Ovary (tissue), 3 donors: Measurements from ENCODE around the gene TRRAP.

Experiments
- EP300 ChIP-seq: sonication (generic); formaldehyde crosslinking; IDR thresholded peaks from one replicate; pipeline ENCODE4 v1.6.1; 2017; ENCODE audit warnings: antibody characterized with exemption
- TF ChIP-seq, protein P1 (sequence below), 3 donors: fragments of 450-650 bp in 2 of 3; fragments of 200-600 bp in 1 of 3; IDR thresholded peaks; one replicate each; pipeline versions ENCODE4 v1.5.1 to v1.8.0; 2016 to 2022; ENCODE audit warnings: antibody characterized with exemption in 3 of 3, mild to moderate bottlenecking in 1 of 3
- donor health status: DM: no; HTN: no; CAD: no.

DNA sequence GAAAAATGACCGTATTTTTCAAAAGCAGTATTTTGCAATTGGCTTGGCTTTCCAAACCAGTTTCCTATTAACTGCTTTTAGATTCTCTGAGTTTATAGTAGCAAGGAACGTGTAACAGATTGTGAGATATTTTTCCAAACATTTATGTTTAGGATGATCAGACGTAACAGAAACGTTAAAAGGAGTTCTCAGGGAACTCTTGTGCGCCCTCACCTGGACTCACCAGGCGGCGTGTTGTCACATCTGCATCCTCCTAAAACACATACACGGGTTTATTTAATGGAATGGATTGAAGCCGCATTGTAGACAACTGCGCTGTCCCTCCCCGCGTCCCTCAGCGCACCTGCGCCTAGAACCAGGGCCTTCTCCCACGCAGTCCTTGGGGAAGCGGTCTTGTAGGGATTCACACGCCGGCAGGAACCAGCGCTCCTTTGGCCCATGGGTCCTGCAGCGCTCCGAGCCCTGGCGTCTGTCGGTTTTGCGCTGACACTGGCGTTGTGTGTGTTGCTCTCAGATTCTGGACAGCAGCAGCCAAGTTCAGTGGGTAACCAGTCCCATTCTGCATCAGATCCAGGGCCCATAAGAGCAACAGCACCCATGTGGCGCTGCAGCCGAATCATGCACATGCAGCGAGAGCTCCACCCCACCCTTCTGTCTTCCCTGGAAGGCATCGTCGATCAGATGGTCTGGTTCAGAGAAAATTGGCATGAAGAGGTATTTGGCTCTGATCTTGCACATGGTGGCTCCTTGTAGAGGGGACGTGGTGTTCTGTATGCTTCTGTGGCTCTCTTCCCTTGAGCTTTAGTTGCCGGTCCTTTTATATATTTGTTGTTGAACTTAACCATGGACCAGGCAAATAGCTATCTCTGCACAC, 114.9 kb downstream of the TRRAP start:
- TF ChIP-seq, protein P1, sequence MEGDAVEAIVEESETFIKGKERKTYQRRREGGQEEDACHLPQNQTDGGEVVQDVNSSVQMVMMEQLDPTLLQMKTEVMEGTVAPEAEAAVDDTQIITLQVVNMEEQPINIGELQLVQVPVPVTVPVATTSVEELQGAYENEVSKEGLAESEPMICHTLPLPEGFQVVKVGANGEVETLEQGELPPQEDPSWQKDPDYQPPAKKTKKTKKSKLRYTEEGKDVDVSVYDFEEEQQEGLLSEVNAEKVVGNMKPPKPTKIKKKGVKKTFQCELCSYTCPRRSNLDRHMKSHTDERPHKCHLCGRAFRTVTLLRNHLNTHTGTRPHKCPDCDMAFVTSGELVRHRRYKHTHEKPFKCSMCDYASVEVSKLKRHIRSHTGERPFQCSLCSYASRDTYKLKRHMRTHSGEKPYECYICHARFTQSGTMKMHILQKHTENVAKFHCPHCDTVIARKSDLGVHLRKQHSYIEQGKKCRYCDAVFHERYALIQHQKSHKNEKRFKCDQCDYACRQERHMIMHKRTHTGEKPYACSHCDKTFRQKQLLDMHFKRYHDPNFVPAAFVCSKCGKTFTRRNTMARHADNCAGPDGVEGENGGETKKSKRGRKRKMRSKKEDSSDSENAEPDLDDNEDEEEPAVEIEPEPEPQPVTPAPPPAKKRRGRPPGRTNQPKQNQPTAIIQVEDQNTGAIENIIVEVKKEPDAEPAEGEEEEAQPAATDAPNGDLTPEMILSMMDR (IDR thresholded peaks at IDR 0.05), result no peak
- no peak for TF ChIP-seq EP300
